HG03520 (cell line): ENCODE results near the gene BRAP.
"Not testable (repeated sequence)": the region's sequence is repeated elsewhere in the genome, so short reads cannot be mapped to it uniquely, and the experiment has no call there.

Source experiments
- ATAC-seq: cut with Tn5 transposase; IDR thresholded peaks from one replicate; pipeline ENCODE4 v1.9.1; 2021; ENCODE audit warnings: mild to moderate bottlenecking, moderate library complexity; ENCODE audit not compliant: unreplicated experiment

BRAP gene, protein sequence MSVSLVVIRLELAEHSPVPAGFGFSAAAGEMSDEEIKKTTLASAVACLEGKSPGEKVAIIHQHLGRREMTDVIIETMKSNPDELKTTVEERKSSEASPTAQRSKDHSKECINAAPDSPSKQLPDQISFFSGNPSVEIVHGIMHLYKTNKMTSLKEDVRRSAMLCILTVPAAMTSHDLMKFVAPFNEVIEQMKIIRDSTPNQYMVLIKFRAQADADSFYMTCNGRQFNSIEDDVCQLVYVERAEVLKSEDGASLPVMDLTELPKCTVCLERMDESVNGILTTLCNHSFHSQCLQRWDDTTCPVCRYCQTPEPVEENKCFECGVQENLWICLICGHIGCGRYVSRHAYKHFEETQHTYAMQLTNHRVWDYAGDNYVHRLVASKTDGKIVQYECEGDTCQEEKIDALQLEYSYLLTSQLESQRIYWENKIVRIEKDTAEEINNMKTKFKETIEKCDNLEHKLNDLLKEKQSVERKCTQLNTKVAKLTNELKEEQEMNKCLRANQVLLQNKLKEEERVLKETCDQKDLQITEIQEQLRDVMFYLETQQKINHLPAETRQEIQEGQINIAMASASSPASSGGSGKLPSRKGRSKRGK

GRCh38 chr12:111685811-111686573 lies at the start of gene BRAP, which contains the start of gene ACAD10:
Gene BRAP, minus strand, starts transcription at chr12:111685956. Its CDS starts 164 bp downstream, at chr12:111685792.
Gene ACAD10, plus strand, starts transcription at chr12:111686053. Its CDS starts 6,657 bp downstream, at chr12:111692710.
- ATAC-seq, result peak; percentile 86

GRCh38 chr12:111733340-111733915 lies 47.7 kb upstream of the BRAP start:
- ATAC-seq, result no peak

DNA sequence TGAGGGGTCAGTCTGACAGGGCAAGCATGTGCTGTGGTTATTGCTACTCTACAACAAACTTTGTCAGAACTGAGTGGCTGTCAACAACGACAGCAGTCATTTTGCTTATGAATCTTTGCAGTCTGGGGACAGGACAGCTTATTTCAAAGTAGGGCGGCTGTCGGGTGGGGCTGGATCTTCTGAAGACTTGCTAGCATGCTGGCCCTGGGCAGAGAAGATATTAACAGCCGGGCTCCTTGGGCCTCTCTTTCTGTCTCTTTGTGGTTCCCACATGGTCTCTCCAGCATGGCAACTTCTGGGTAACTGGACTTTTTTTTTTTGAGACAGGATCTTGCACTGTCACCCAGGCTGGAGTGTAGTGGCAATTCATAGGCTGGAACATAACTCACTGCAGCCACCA lies 47.0 kb upstream of the BRAP start:
- ATAC-seq, result no peak

DNA sequence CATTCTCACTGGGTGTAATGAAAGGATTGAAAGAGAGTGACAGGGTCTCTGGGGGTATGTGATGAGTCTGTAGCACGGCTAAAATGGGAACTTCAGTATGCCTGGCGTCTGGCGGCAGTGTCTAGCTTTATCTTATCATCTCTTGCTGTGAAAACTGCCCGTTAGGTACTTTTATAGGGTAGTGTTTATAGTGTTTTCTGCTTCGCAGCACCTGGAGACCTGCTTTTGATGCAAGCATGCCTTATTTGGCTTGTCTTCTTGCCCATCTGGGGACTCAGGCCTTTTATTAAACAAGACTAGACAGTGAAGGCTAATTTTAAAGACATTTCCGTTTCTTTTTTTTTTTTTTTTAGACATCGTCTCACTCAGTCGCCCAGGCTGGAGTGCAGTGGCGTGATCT lies 44.7 kb upstream of the BRAP start:
- ATAC-seq, result no peak

GRCh38 chr12:111728795-111729194 lies 43.0 kb upstream of the BRAP start:
- no peak for ATAC-seq

GRCh38 chr12:111723646-111724360 lies 38.0 kb upstream of the BRAP start:
- not testable (repeated sequence) for ATAC-seq

- no peak for ATAC-seq
Observed at GRCh38 chr12:111720457-111720856, 34.7 kb upstream of the BRAP start.

GRCh38 chr12:111719316-111719715 lies 33.6 kb upstream of the BRAP start:
- ATAC-seq, result not testable (repeated sequence)

GRCh38 chr12:111715279-111715678 lies 29.5 kb upstream of the BRAP start:
- ATAC-seq, result no peak

DNA sequence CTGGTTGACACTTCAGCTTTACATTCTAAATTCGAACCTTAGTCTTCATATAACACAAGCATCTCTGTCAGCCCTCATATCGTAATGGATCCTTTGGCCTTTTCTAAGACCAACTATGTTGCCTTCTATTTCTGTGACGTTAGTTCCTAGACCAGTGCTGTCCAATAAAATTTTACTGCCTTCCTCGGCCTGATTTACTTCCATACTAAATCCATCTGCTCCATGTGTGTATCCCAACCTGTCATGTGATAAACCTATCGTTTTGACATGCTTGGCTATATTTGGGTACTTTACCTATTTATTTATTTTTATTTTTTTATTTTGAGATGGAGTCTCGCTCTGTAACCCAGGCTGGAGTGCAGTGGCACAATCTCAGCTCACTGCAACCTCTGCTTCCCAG lies 20.4 kb upstream of the BRAP start:
- no peak for ATAC-seq

GRCh38 chr12:111705672-111706071 lies 19.9 kb upstream of the BRAP start:
- no peak for ATAC-seq

- no peak for ATAC-seq
Observed at GRCh38 chr12:111699962-111700361, 14.2 kb upstream of the BRAP start.

DNA sequence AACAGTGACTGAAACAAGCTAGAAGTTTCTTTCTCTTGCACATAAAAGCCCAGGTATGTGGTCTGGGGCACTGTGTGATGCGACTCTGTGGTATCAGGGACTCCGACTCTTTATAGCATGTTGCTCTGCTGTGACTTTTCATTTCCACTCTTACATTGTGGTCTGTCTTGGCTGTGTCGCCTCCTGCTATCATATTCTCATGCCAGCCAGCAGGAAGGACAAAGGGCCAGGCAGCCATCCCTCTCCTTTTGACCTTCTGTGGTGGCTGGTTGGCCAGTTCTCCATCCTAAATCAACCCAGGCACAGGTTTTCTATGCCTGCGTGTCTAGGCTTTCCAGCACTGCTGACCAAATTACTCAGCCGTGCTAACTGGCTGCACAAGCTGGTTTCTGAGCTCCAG lies 8.1 kb upstream of the BRAP start:
- no peak for ATAC-seq

DNA sequence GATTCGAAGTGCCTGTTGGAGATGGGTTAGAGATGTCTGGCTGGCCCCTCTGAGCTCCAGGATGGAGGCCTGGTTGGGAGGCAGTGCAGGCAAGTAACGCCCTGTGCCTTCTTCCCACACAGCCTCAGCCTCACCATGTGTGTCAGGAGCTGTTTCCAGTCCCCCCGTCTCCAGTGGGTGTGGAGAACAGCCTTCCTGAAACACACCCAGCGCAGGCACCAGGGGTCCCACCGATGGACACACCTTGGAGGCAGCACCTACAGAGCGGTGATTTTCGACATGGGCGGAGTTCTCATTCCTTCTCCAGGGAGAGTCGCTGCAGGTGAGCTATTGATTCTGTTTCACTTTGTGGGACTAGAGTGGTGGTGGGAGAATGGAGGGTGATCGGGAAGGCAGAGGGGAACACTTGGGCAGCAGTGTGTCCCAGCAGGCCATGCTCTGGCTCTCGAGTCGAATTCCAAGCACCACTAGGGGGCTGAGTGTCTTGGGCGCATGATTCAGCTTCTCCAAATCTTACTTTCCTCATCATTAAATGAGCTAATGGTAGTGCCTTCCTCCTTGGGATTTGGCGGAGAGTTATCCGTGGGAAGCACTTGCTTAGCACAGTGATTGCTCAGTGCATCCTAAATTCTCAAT lies 6.9 kb upstream of the BRAP start:
- no peak for ATAC-seq

DNA sequence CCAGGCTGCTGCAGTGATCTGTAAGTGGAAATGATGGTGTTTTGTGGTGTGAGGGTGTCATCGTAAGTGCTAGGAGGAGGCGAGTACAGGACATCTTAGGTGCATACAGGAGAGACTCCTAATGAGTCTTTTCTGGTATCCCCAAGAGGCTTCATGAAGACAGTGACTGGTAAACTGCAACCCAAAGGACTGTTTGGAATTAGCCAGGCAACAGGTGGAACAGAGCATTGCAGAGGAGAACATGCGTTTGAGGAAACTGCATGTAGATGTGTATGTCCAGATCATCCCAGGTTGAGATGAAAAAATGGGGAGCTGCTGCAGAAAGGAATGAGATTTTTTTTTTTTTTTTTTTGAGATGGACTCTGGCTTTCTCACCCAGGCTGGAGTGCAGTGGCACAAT lies 5.5 kb upstream of the BRAP start:
- no peak for ATAC-seq

- ATAC-seq, result no peak
Observed at GRCh38 chr12:111687952-111688351, 2.2 kb upstream of the BRAP start.

- no peak for ATAC-seq
Observed at GRCh38 chr12:111687255-111687654, 1.5 kb upstream of the BRAP start.

- no peak for ATAC-seq
Observed at GRCh38 chr12:111686574-111687105, 884 bp upstream of the BRAP start.

DNA sequence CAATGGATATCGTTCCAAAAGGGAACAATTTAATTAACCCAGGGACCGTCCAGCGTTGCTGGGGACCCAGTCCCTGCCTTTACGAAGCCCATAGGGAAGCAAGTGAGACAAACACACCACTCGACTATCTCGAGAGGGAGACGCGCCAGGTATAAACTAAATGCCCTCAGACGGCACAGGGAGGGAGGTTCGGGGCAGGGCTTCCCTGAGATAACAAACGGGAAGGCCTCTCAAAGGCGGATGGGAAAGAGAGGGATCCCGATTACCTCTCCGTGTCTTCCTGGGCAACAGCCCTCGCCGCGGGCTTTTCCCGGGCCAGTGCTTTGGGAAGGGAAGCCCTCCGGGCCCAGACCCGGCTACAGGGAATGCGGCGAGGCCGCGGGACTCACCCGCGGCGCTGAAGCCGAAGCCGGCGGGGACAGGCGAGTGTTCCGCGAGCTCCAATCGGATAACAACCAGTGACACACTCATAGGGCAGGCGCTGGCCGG lies 390 bp downstream of the BRAP start:
- peak; percentile 5 for ATAC-seq
